Suprapubic skin (tissue), 4 donors: ENCODE data around the gene KIAA1328. TPM values are rescaled to one million over a fixed set of nuclear protein-coding genes. Genes with fewer than 3 reads are reported as not detected.

Experiments used
- DNase-seq, 2 donors: peaks; one replicate each; pipeline ENCODE4 v3.0.0-alpha.2; 2019; ENCODE audit warnings: low spot score in 2 of 2
- H3K27ac ChIP-seq: fragments of 200-600 bp; sonication (generic); one replicate; pipeline ENCODE4 v1.5.1; 2019
- H3K27me3 ChIP-seq: fragments of 200-600 bp; sonication (generic); one replicate; pipeline ENCODE4 v1.5.1; 2019
- H3K36me3 ChIP-seq: fragments of 200-600 bp; sonication (generic); one replicate; pipeline ENCODE4 v1.5.1; 2019
- H3K4me1 ChIP-seq: fragments of 200-600 bp; sonication (generic); one replicate; pipeline ENCODE4 v1.5.1; 2019
- H3K4me3 ChIP-seq: fragments of 200-600 bp; sonication (generic); one replicate; pipeline ENCODE4 v1.5.1; 2019; ENCODE audit warnings: mild to moderate bottlenecking
- H3K9me3 ChIP-seq: fragments of 200-600 bp; sonication (generic); one replicate; pipeline ENCODE4 v1.5.1; 2019
- EP300 ChIP-seq: sonication (generic); formaldehyde crosslinking; IDR thresholded peaks from one replicate; pipeline ENCODE4 v1.6.1; 2017; ENCODE audit warnings: antibody characterized with exemption
- POLR2A ChIP-seq, 2 donors: fragments of 450-650 bp; IDR thresholded peaks; one replicate each; pipeline ENCODE4 v1.6.1; 2017; ENCODE audit warnings: antibody characterized with exemption in 2 of 2, mild to moderate bottlenecking in 2 of 2, moderate library complexity in 2 of 2
- POLR2AphosphoS5 ChIP-seq, 3 donors: sonication (generic); formaldehyde crosslinking; IDR thresholded peaks; one replicate each; pipeline ENCODE4 v1.6.1; 2017; ENCODE audit warnings: antibody characterized with exemption in 3 of 3
- WGBS: methylation state at CpG from one replicate; pipeline ENCODE4 v1.1.5; 2018; 5-methylcytosine and 5-hydroxymethylcytosine counted together
- total RNA-seq, 4 donors: library from RNA; depleted of rRNA; stranded (reverse); fragments of >200 nt; gene quantifications; one replicate each; pipeline ENCODE4 v1.1.0, GENCODE V29; 2016
- TF ChIP-seq, protein P1 (sequence below), 2 donors: fragments of 200-600 bp in 1 of 2; fragments of 450-650 bp in 1 of 2; sonication (generic) in 1 of 2; IDR thresholded peaks; one replicate each; pipeline ENCODE4 v1.5.1; 2016 to 2019; ENCODE audit warnings: antibody characterized with exemption in 2 of 2, mild to moderate bottlenecking in 1 of 2, moderate library complexity in 1 of 2

The KIAA1328 gene
- total RNA-seq, 4 donors from 2014 or later: 14.5 to 55.7 (median 21.6) TPM

DNA sequence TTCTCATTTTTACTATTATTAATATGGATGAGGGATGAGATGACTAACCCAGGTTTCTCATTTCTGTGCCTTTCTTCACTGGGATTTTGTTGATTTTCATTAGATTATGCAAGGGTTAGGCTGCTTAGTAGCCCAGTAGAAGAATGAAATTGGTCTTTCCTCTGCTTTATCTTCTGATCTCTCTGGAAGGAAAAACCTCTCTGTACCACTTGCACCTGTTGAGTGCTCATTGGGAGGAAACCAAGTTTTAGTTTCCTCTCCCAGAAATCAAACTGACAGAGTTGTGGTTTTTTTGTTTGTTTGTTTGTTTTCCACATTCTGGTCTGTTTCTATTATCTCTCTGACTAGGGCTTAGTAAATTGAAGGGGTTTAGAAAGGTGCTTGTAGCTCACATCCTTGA is 60.8 kb downstream of the KIAA1328 start:
- H3K4me3 ChIP-seq: no peak overlapping the region
- no peak overlapping the region for H3K27ac ChIP-seq
- no peak for TF ChIP-seq POLR2A (IDR thresholded peaks at IDR 0.05)
- TF ChIP-seq POLR2AphosphoS5 (IDR thresholded peaks at IDR 0.05): no peak
- TF ChIP-seq, protein P1, sequence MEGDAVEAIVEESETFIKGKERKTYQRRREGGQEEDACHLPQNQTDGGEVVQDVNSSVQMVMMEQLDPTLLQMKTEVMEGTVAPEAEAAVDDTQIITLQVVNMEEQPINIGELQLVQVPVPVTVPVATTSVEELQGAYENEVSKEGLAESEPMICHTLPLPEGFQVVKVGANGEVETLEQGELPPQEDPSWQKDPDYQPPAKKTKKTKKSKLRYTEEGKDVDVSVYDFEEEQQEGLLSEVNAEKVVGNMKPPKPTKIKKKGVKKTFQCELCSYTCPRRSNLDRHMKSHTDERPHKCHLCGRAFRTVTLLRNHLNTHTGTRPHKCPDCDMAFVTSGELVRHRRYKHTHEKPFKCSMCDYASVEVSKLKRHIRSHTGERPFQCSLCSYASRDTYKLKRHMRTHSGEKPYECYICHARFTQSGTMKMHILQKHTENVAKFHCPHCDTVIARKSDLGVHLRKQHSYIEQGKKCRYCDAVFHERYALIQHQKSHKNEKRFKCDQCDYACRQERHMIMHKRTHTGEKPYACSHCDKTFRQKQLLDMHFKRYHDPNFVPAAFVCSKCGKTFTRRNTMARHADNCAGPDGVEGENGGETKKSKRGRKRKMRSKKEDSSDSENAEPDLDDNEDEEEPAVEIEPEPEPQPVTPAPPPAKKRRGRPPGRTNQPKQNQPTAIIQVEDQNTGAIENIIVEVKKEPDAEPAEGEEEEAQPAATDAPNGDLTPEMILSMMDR (IDR thresholded peaks at IDR 0.05): no peak
- no peak for TF ChIP-seq EP300

DNA sequence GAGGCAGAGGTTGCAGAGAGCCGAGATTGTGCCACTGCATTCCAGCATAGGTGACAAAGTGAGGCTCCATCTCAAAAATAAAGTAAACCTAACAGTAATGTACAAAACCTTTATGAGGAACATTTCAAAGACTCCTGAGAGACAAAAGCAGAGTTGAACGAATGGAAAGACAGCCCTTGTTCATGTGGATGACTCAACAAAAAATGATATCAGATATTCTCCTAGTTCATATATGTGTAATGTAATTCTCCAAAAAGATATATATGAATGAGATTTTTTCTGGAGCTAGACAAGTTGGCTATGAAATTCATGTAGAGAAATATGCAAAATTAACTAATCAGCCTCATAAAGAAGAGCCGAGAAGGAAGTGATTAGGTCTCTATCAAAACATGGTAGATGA is 61.7 kb downstream of the KIAA1328 start:
- no peak overlapping the region for H3K4me3 ChIP-seq
- no peaks in the 10 kb centered on the region for H3K9me3 ChIP-seq
- H3K4me1 ChIP-seq: no peaks in the 10 kb centered on the region
- WGBS: 96% methylated on average over 3 of the region's 3 CpGs
- H3K27me3 ChIP-seq: no peaks in the 10 kb centered on the region
- no peak overlapping the region for H3K27ac ChIP-seq
- DNase-seq: no peak
- H3K36me3 ChIP-seq: no peaks in the 10 kb centered on the region
- no peak for TF ChIP-seq POLR2AphosphoS5 (IDR thresholded peaks at IDR 0.05)
- TF ChIP-seq EP300: no peak
- TF ChIP-seq, protein P1 (IDR thresholded peaks at IDR 0.05): no peak
- no peak for TF ChIP-seq POLR2A (IDR thresholded peaks at IDR 0.05)

More for the DNA sequence above, 60.8 kb downstream of the KIAA1328 start:
- Histone ChIP-seq H3K36me3 (no peaks in the 10 kb centered on the region), H3K9me3 (no peaks in the 10 kb centered on the region), H3K27me3 (no peaks in the 10 kb centered on the region), H3K4me1 (no peaks in the 10 kb centered on the region)
- no peak for DNase-seq

DNA sequence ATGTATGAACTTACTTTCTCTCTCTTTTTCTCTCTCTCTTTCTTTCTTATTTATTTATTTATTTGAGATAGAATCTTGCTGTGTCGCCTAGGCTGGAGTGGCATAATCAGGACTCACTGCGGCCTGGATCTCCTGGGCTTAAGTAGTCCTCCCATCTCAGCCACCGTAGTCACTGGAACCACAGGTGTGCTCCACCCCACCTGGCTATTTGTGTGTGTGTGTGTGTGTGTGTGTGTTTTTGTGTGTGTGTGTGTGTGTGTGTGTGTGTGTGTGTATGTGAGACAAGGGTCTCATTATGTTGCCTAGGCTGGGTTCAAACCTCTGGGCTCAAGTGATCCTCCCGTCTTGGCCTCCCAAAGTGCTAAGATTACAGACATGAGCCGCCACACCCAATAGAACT is 64.3 kb downstream of the KIAA1328 start:
- Histone ChIP-seq H3K27ac (no peak overlapping the region), H3K9me3 (no peaks in the 10 kb centered on the region), H3K4me1 (no peaks in the 10 kb centered on the region), H3K27me3 (no peaks in the 10 kb centered on the region), H3K4me3 (no peak overlapping the region), H3K36me3 (no peaks in the 10 kb centered on the region)
- DNase-seq: no peak
- TF ChIP-seq POLR2AphosphoS5 (IDR thresholded peaks at IDR 0.05): no peak
- TF ChIP-seq POLR2A (IDR thresholded peaks at IDR 0.05): no peak
- TF ChIP-seq, protein P1 (IDR thresholded peaks at IDR 0.05): no peak
- no peak for TF ChIP-seq EP300
- WGBS: 98% methylated on average over 5 of the region's 5 CpGs

DNA sequence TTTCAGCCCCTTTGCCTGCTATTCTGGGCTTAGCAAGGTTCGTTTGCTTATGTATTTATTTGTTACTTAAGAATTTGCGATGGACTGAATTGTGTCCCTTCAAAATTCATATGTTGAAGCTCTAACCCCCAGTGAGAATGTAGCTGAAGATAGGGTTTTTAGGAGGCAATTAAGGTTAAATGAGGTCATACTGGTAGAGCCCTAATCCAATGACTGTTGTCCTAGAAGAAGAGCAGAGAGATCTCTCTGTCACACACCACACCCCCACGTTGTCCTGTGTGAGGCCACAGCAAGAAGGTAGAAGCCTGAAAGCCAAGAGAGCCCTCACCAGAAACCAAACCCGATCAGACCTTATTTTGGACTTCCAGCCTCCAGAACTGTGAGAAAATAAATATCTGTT is 66.7 kb downstream of the KIAA1328 start:
- H3K36me3 ChIP-seq: no peaks in the 10 kb centered on the region
- 93% methylated on average over 4 of the region's 4 CpGs for WGBS
- no peak overlapping the region for H3K27ac ChIP-seq
- TF ChIP-seq, protein P1 (IDR thresholded peaks at IDR 0.05): no peak
- TF ChIP-seq EP300: no peak
- no peak for TF ChIP-seq POLR2A (IDR thresholded peaks at IDR 0.05)
- TF ChIP-seq POLR2AphosphoS5 (IDR thresholded peaks at IDR 0.05): no peak
- no peak overlapping the region for H3K4me3 ChIP-seq
- no peaks in the 10 kb centered on the region for H3K27me3 ChIP-seq
- H3K4me1 ChIP-seq: no peaks in the 10 kb centered on the region
- no peak for DNase-seq
- no peaks in the 10 kb centered on the region for H3K9me3 ChIP-seq

DNA sequence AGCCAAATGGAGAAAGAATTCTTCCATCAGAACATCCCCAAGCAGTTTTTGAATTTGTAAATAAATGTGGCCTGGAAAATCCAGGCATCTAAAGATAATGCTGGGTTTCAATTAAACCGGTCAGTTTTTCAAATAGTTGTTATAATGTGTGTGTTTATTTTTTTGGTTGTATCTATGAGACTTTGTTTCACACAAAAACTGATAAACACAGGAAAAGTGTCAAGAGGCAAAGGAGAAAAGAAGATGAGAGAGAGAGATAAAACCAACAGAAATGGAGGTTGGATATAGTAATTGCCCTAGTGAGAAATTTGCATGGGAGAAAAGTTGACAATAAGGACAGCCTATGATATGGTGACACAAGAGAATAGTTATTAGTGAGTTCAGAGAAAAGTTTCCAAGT is 68.3 kb downstream of the KIAA1328 start:
- TF ChIP-seq POLR2AphosphoS5 (IDR thresholded peaks at IDR 0.05) (no peak), POLR2A (IDR thresholded peaks at IDR 0.05) (no peak), EP300 (no peak)
- TF ChIP-seq, protein P1 (IDR thresholded peaks at IDR 0.05): no peak

More for the DNA sequence above, 68.3 kb downstream of the KIAA1328 start:
- Histone ChIP-seq H3K9me3 (no peaks in the 10 kb centered on the region), H3K27me3 (no peaks in the 10 kb centered on the region), H3K27ac (no peak overlapping the region), H3K36me3 (no peaks in the 10 kb centered on the region), H3K4me3 (no peak overlapping the region), H3K4me1 (no peaks in the 10 kb centered on the region)
- WGBS: 98% methylated on average over 1 of the region's 1 CpG
- DNase-seq: no peak
